ENCODE measurements around the gene HSD17B10.

GRCh38 chrX:53438832-53439230, 4.7 kb upstream of the HSD17B10 start:
- no peak for TF ChIP-seq POLR2AphosphoS5 (IDR thresholded peaks at IDR 0.05)
- TF ChIP-seq, protein P1, sequence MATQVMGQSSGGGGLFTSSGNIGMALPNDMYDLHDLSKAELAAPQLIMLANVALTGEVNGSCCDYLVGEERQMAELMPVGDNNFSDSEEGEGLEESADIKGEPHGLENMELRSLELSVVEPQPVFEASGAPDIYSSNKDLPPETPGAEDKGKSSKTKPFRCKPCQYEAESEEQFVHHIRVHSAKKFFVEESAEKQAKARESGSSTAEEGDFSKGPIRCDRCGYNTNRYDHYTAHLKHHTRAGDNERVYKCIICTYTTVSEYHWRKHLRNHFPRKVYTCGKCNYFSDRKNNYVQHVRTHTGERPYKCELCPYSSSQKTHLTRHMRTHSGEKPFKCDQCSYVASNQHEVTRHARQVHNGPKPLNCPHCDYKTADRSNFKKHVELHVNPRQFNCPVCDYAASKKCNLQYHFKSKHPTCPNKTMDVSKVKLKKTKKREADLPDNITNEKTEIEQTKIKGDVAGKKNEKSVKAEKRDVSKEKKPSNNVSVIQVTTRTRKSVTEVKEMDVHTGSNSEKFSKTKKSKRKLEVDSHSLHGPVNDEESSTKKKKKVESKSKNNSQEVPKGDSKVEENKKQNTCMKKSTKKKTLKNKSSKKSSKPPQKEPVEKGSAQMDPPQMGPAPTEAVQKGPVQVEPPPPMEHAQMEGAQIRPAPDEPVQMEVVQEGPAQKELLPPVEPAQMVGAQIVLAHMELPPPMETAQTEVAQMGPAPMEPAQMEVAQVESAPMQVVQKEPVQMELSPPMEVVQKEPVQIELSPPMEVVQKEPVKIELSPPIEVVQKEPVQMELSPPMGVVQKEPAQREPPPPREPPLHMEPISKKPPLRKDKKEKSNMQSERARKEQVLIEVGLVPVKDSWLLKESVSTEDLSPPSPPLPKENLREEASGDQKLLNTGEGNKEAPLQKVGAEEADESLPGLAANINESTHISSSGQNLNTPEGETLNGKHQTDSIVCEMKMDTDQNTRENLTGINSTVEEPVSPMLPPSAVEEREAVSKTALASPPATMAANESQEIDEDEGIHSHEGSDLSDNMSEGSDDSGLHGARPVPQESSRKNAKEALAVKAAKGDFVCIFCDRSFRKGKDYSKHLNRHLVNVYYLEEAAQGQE (IDR thresholded peaks at IDR 0.05; ENCODE audit: borderline replicate concordance), result no peak
- TF ChIP-seq CTCF (IDR thresholded peaks at IDR 0.05; ENCODE audit: poor library complexity, severe bottlenecking), result no peak
- no peak for TF ChIP-seq EZH2 (IDR thresholded peaks at IDR 0.05; ENCODE audit: borderline replicate concordance, insufficient read depth, low read length, poor library complexity, severe bottlenecking)
- no peak for TF ChIP-seq RAD21 (conservative IDR thresholded peaks at IDR 0.05)
- TF ChIP-seq TAF1 (IDR thresholded peaks at IDR 0.05; ENCODE audit: low read depth), result no peak
- no peak for TF ChIP-seq EP300 (conservative IDR thresholded peaks at IDR 0.05; ENCODE audit: poor library complexity, severe bottlenecking)
- no peak for TF ChIP-seq SMC3 (conservative IDR thresholded peaks at IDR 0.05; ENCODE audit: poor library complexity)
